Bone marrow (tissue), 2 donors: ENCODE measurements around the gene SLIT3.

Experiments used
- DNase-seq, 2 donors: peaks; one replicate each; lab custom pipeline; 2025; lab: John Stamatoyannopoulos, UW

Gene SLIT3

DNA sequence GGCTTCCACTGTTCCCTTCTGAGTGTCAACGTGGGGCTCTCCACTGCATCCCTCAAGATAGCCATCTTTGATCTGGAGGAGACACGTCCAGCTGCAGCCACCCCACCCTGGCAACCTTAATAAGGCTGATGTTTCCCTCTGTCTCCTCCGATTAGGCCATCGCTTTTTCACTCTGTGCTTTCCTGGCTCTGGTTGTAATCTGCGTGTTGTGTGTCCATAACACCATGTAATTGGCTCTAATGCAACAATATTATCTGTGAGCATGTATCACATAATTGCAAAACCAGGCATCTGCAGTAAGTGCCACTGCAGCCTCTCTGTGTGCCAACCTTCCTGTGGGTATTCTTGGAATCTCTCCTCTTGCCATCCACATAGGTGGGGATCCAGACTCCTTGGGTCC, 471.9 kb downstream of the SLIT3 start:
- DNase-seq = no peak

DNA sequence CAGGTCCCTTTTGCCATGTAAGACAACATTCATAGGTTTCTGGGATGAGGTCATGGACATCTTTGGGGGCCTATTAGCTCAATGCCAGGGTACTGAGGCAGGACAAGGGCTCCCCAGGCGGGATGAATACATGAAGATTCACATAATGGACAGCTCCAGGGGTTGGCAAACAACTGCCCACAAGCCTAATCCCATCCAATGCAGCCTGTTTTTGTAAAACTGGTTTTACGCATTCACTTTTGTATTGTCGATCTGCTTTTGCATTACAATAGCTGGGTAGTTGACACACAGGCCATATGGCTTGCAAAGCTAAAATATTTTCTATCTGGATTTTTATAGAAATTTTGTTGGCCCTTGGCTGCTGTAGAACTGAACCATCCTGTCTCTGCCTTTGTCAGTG, 473.3 kb downstream of the SLIT3 start:
- no peak for DNase-seq

DNA sequence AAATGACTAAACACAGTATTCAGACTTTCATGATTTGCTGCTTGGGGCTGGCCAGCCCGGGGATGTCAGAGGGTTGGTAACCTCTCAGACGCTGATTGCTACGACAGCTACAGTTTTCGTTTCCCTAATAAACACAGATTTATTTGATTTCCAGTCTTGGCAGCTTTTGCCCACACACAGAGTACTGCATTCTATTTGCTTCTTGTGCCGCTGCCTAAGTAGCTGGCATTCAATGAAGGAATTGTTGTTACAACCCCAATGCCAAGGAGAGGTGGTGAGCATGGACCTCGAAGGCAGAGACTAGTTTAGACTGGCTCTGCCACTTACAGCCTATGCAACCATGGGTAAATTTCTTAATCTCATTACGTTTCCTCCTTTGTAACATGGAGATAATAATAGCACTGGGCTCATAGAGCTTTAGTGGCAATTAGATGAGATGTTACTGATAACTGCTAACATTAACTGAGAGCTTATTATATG, 474.7 kb downstream of the SLIT3 start:
- DNase-seq = no peak

DNA sequence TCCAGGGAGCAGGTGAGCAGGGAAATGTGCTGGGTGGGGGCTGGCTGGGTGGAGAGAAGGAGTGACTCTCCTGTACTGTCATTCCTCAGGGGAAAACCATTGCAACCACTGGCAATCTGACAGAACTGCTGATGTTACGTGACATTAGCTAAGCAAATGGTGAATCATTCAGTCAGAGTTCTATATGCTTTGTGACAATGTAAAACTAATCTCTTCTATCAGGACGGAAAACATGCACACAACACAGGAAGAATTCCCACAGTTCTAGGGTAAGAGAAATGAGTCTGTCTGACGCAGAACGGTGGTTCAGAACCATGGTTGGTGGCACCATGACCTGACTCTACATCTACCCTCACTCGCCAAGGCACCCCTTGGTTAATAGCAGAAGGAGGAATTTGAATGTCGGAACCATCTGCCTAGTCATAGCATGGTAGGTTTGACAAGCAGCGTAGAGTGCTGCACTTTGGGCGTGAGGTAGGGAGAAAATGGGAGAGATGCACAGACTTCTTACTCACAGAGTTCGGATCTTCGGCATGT, 478.1 kb downstream of the SLIT3 start:
- no peak for DNase-seq

DNA sequence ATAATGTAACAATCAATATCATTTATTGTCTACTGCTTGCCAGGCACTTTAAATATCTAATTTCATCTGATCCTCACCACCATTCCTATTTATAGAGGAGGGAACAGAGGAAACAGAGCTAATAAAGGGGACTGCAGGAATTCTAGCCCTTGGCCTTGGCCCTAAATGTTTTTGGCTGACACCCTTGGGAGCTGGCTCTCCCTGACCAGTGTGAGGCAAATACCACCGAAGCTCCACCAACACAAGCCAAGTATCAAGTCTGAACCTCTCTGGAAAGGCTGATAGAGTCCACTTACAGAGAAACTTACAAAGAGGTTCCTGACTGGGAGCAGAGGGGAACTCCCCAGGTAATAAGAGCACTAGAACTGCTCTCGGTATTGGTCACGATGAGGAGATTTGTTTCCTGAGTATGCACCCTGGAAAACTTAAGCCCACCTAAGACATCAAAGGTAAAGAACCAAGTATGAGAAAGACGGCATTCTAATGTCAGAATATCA, 478.6 kb downstream of the SLIT3 start:
- DNase-seq = no peak

DNA sequence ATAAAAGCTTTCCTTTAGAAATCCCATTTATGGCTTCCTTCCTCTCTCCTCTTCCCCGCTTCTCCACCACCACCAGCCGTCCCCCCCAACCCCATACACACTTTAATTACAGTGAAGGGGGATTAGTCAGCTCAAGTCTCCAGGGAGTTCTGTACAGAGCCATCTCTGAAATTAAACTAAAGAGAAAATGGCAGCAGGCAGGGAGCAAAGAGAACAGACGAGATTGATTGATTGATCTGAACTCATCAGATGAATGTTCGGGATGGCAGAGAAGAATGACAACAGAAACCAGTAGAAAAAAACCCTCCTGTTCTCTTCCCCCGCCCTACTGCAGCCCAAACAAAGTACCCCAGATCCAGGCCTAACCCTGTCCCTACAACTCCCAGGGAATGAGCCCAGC, 480.1 kb downstream of the SLIT3 start:
- no peak for DNase-seq

DNA sequence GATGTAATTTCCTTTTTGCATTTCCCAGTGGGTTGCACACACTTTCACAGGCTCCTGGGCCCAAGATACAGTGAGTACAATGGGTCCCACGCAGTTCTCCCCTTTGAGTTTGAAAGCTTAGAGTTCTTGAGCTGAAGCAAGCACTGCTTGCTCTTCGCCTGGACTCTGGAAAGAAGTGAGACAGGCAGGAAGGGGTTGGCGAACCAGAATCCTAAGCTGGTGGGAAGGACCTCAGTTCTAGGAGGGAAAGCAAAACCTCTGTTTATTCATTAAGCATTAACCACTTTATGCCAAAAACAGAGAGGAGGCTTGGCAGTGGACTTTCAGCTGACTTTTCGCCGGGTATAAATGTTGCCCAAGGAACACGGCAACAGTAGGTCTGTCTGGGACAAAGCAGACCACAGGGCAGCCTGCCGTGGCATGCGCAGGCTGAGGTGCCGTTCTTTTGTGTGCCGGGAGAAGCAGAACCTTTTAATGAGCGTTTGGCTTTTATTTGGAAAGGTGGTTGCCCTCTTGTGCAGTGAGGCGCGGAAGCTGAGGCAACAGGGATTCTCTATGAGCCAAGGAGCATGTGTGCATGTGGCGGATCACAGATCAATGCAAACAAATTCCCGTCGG, 481.8 kb downstream of the SLIT3 start:
- DNase-seq = no peak

DNA sequence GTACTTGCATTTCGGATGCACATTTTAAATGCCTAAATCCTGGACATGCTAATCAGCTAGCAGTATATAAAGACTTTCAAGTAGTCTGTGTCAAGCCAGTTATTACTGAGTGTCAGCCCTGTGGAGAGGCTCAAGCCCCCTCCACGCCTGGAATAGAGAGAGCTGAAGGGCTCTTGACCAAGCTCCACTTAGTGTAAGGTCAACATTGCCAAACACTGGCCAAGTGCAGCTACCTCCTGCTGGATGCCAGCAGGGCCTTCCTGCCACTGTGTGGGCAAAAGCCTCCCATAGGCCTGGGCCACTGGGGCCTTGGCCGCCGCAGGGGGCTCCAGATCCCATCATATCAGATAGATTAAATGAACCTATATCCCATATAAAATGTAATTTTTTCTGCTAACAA, 482.4 kb downstream of the SLIT3 start:
- no peak for DNase-seq

DNA sequence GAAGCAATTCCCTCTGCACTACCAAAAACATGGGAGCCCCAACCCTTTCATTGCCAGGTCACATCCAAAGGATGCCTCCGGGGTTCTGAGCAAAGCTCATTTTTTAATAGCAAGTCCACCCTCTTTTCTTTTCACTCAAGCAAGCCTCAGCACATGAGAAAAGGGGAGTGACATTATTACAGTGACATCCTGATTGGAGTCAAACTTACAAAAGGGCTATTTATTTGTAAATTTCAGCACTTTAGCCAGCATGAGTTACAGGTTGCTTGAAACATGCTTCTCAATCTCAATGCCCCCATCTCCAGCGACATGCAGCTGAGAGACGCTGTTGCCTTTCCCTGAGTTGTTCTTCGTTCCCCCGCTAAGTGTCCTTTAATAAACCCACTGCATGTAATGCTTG, 483.3 kb downstream of the SLIT3 start:
- no peak for DNase-seq

DNA sequence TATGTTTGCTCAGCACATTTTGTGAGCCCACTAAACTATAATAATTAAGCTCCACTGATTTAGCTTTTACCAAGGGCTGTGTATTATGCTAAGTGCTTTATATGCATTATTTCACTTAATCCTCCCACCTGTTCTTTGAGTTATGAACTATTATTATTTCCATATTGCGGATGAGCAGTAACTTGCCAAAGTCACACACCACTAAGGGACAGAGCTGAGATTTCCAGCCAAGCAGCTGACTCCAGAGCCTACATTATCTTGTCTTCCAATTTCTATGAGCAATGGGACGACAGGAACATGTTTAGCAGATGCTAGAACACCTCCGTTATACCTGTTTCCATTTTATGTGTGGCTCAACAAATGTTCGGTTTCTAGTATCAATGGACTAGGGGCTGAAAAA, 484.3 kb downstream of the SLIT3 start:
- DNase-seq = no peak

DNA sequence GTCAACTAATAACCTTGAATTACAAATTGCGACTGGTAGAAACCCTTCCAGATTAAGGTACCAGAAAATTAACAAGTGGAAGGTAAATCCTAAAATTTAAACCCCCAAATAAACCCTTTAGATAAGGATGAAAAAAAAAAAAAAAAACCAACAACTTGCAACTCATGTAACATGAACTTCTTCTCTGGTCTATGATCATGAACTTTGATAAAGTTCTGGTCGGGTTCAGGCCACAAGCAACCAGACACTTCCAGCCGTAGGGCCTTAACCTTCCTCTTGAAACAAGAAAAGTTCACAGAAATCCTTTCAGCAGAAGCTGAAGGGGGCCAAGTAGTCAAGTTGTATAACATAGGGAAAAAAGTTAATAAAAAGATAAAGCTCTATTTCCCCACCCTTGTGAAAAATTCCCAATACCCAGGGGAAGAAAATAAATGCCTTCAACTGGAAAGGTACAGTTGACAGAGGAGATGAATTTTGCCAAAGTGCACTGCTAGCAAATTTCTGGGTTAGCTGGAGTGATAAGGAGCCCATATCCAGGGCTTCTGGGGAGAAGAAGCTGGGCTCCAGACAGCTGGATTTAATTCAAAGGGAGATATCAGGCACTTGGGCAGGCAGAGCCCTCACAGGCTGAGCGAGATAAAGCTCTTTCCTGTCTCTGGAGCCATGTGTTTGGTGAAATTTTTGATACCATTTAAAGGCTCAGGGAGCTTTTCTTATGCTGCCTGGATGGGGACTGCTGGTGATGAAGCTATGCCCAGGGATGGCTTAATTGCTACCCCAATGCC, 487.6 kb downstream of the SLIT3 start:
- no peak for DNase-seq

DNA sequence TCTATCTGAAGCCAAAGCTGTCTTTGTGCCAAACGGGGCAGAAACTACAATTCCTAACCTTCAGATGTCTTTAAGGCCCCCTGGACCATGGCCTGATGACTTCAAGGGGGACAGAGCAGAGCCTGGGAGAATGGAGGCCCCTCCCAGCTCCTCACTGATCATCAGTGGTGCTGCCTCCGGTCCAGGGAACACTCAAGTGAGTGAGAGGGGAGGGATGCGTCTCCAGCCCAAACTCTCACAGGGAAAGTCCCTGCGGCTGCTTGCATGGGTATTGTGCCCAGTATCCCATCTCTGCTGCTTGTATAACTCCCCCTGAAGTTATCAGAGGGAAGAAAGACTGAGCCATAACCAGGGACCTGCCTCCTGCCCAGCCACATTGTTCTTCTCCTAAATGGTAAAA, 490.3 kb downstream of the SLIT3 start:
- DNase-seq = no peak

DNA sequence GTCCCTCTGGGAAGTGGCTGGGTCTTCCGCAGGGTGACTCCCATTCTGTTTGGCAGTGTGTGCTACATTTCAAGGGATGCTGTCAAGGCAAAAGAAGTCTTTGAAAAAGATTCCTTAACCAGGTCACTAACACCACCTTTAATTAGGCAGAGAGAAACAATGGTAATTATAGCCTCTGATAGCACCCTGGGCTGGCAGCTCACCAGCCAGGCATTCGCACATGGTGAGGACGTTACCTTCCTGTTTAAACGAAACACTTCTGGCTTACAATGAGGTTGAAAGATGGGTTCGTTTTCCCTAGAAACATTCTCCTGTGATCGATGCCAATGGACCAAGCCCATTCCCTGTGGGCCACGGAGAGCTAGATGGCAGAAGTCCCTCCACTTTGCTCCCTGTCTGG, 491.7 kb downstream of the SLIT3 start:
- no peak for DNase-seq

DNA sequence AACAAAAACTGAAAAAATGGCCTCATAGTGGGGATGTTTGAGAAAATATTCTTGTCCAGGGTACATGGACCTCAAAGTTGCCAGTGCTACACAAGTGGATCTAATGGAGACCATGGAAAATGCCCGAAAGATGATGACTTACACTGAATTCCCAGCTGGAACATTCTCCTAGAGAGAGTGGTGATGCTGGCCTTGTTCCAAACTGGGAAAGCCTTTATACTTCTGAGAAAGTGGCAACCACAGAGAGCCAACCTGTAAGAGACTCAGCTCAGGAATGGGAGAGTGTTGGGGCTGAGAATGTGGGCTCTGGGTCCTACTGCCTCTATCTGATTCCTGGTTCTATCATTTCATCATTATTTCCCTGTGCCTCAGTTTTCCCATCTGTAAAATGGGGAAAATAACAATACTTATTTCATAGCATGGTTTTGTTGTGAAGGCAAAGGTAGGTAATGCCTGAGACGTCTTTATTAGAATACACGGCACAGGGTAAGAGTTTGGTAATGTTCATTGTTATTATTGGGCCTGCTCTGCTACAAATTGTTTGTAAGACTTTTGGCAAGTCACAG, 492.8 kb downstream of the SLIT3 start:
- DNase-seq = no peak

DNA sequence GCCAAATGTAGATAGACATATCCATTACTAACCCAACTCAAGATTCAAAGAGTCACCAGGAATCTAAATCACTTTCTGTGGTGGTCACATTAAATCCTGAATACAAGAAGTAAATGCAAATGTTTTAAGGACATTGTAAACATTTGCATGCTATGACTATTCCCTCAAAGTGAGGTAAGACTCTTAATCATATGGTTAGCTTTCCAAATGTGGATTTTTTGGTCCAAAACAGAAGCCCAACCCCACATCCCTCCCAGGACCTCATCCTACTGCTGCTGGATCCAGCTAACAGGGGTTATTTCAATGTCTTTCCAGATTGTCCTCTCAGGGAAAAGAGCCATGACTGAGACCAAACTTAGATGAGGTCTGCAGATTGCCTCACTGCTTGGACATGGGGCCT, 493.7 kb downstream of the SLIT3 start:
- DNase-seq = no peak

DNA sequence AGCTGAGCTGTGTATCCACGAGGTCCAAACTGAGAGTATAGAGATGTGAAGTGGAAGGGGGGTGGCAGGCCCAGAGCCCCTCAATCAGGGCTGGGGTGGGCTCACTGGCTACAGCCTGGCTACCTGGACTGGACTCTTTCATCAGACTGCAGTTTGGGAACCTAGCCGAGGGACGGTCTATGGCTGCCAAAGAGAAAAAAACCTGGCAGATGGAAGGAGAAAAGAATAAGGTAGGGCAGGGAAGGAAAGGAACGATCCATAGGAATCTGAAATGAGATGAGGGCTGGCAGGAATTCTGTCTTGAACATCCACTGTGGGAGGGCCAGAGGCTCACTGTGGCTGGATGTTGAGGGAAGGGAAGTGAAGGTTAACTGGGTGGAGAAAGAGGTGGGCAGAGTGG, 497.4 kb downstream of the SLIT3 start:
- no peak for DNase-seq

DNA sequence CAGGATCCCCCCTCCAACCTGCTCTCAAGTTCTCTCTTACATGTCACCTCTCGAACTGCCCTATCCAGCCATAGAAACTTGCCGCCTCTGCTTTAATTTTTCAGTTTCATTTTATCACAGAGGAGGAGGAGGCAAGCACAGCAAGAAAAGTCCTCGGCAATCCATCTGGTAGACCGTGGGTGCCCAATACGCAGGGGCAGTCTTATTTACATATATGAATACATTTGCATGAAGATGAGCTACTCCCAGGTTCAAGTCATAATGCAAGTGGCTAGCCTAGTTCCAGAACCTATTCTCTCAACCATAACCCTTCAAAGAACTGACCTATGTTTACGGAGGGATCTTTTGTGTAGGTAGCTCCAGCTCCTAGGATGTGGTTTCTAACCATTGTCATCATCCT, 498.6 kb downstream of the SLIT3 start:
- DNase-seq = no peak

DNA sequence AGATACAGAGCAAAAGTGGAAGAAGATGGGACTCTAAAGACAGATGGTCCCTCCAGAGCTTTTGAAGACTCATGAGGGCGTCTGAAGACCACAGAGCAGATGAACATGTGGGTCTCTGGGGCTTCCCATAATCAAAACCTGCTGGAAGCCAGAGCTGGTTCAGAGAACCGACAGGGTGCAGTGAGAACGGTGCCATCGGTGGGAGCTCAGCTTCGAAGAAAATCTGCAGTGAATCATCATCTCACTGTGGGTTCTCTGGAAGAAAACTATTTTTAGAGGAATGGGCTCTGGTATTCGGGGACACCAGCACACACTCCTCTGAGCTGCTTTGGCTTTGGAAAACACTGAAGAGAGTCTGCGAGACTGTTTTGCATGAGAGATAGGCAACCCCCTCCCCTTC, 499.4 kb downstream of the SLIT3 start:
- no peak for DNase-seq

DNA sequence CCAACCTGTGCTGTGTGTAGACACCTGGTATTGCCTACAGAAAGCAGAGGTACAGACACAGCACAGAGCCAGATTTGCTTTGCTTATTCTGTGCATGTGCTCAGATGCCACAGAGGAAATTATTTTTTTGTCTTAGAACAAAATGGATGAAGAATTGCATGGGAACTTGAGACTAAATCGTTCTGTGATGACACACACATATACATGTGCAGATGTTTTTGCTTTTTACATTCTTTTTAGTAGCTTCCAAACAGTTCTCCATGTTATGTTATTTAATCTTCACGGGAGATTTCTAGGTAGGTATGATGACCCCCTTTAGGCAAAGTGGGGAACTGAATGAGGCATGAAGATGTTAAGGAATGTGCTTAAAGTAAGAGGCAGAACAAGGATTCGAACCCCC, 500.2 kb downstream of the SLIT3 start:
- DNase-seq = no peak

DNA sequence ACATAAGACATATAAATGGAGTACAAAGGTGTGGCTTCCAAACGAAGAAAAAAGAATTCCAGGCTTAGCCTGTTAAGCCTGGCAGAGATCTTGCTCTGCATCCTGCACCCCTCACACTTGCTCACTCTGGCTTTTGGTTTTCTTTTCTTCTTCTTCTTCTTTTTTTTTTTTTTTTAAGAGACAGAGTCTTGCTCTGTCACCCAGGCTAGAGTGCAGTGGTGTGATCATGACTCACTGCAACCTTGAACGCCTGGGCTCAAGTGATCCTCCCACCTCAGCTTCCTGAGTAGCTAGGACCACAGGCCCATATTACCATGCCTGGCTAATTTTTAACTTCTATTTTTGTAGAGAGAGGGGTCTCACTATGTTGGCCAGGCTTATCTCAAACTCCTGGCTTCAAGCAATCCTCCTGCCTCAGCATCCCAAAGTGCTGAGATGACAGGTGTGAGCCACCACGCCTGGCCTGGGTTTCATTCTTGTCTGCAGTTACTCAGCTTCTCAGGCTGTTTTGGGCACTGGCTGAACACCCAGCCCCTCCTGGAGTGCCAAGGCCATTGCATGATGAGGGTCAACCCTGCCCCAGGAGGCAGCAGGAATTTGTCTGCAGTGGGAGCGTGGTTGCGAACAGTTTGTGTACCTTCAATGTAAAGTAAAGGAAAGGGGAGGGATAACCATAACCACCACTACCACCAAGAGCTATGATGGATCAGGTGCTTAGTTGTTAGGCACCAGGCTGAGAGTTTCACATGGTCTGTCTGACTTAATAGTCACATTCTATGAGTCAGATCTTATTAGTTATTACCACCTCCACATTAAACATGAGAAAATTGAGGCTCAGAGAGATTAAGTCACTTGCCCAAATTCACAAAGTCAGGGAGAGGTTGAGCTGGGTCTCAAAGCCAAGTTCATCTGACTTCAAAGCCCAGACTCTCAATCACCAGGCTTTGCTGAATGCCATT, 502.6 kb downstream of the SLIT3 start:
- DNase-seq = no peak

DNA sequence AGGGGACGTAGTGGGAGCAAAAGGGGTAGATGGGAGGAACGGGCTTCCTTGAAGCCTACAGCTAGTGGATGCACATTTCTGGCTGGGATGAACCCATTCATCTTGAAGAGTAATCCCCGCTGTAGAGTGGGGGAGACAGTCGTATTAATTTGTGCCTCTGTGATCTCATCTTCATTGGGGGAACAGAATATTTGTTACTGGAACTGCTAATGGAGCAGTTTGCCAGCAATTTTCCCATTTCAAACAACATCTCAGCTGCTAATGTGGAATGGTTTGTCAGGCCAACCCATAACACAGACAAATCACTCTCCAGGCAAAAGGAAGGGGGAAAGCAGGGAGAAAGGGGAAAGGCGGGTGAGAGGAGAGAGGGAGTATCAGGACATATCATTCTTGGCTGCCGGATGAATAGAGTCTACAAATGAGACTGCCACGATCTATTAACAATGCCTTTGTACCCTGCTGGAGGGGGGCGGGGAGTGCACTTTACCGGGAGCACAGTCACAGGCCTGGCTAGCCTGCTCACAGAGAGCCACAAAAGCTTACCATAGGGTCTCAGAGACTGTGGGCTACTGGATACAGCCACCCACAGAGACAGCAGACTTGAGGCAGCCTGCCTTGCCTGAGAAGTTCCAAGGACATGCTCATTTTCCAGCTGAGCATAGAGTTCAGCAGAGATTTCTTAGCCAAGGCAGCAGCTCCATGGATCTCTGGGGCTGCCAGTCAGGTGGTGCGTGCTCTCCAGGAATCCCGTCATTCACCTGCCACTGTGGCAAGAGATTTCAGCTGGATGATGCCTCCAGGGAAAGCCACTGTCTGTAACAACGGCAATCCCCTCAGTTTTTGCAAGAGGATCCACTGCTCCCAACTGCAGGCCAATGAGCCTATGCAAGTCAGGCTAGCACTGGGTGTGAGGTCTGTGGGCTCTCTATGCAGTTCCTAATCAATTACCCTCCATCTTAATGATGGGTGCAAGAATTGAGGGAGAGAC, 504.1 kb downstream of the SLIT3 start:
- DNase-seq = no peak
